GM18499 (cell line): ENCODE data around the gene GIPR.
A peak's percentile ranks its signal among the peaks of the same experiment; 100 is the strongest.

Source experiments
- ATAC-seq: cut with Tn5 transposase; IDR thresholded peaks from one replicate; pipeline ENCODE4 v1.9.1; 2021; ENCODE audit warnings: moderate number of reproducible peaks; ENCODE audit not compliant: insufficient read depth, unreplicated experiment

The GIPR gene

GRCh38 chr19:45729800-45730290 lies 61.8 kb downstream of the GIPR start:
- no peak for ATAC-seq

DNA sequence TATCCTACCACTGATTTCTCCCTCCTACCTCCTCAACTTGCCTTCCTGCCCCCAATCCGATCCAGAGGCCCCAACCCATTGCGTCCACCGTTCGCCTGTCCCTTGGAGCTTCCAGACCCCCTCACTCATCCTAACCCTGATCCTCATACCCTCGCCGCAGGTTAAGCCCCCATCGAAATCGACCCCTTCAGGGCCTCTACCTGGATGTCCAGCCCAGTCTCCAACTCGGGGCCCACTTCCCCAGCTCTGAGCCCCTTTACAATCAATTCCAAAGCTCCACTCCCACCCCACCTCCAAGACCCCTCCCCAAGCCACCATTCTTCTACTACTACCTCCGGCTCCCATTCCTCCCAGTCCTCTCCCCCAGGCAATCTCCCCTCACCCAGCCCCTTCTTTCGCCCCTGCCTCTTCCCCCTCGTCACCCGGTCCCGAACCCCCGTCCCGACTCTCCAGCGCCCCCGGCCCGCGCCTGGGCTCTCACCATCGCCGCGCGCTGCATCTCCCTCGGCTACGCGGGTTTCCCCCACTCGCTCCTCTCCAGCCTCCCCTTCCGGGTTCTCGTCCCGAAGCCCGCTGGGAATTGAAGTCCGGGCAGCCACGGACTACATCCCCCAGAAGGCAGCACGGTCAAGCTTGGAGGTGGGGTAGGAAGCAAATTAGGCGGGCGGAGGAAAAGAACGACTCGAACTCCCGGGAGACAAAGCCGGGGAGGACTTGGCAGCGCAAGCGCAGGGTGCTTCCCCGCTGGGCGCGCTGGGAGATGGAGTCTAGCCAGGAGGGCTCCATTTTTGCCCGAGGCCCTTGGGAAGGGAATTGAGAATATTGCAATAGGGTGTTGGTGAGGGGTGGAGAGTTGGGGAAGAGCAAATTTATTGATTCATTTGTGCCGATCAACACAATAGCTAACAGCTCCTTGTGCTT lies 62.6 kb downstream of the GIPR start, which contains the start of gene FBXO46:
TSS of gene FBXO46 (minus strand) at position 529 of the 921 bp plus-strand sequence. CDS start 17,401 bp downstream, outside the sequence.
- ATAC-seq = peak; percentile 63
